ENCODE results near the gene PPP2R2B.

DNA sequence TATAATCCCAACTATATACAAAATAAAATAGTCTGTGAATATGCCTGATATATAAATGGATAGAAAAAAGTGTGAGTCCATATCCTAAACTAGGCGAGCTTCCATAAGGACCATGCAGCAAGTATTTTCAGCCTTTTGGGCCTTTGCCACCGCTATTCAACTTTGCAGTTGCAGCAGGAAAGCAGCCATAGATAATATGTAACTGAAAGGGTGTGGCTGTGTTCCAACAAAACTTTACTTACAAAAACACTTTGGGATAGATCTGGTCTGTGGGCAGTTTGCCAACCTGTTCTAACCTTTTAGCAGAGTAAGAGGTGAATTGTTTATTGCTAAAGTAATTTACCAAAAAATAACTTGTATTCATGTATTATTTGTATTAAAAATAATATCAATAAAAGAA is 234.8 kb downstream of the PPP2R2B start:
- TF ChIP-seq, protein P1, sequence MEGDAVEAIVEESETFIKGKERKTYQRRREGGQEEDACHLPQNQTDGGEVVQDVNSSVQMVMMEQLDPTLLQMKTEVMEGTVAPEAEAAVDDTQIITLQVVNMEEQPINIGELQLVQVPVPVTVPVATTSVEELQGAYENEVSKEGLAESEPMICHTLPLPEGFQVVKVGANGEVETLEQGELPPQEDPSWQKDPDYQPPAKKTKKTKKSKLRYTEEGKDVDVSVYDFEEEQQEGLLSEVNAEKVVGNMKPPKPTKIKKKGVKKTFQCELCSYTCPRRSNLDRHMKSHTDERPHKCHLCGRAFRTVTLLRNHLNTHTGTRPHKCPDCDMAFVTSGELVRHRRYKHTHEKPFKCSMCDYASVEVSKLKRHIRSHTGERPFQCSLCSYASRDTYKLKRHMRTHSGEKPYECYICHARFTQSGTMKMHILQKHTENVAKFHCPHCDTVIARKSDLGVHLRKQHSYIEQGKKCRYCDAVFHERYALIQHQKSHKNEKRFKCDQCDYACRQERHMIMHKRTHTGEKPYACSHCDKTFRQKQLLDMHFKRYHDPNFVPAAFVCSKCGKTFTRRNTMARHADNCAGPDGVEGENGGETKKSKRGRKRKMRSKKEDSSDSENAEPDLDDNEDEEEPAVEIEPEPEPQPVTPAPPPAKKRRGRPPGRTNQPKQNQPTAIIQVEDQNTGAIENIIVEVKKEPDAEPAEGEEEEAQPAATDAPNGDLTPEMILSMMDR (IDR thresholded peaks at IDR 0.05): no peak
- TF ChIP-seq POLR2A (IDR thresholded peaks at IDR 0.05) (no peak), EP300 (IDR thresholded peaks at IDR 0.05) (no peak)
